Tibial nerve (tissue), 4 donors: ENCODE measurements around the gene MYH11. TPM values are rescaled to one million over a fixed set of nuclear protein-coding genes. Genes with fewer than 3 reads are reported as not detected.
"Not testable (repeated sequence)": the region's sequence is repeated elsewhere in the genome, so short reads cannot be mapped to it uniquely, and the experiment has no call there.

ENCODE experiments used
- DNase-seq, 2 donors: peaks; one replicate each; pipeline ENCODE4 v3.0.0-alpha.2; 2019; ENCODE audit warnings: low spot score in 2 of 2
- H3K27ac ChIP-seq, 4 donors: fragments of 200-600 bp; sonication (generic) in 3 of 4; one replicate each; pipeline ENCODE4 v1.5.1; 2017 to 2019; ENCODE audit warnings: mild to moderate bottlenecking in 1 of 4
- H3K27me3 ChIP-seq, 2 donors: fragments of 200-600 bp; sonication (generic) in 1 of 2; one replicate each; pipeline versions ENCODE4 v1.5.1 to v1.6.0; 2017 to 2019
- H3K36me3 ChIP-seq, 3 donors: fragments of 200-600 bp; sonication (generic); one replicate each; pipeline ENCODE4 v1.5.1; 2018 to 2019
- H3K4me1 ChIP-seq, 4 donors: fragments of 200-600 bp; sonication (generic) in 3 of 4; one replicate each; pipeline ENCODE4 v1.5.1; 2017 to 2019
- H3K4me3 ChIP-seq, 4 donors: fragments of 200-600 bp; sonication (generic) in 3 of 4; one replicate each; pipeline ENCODE4 v1.5.1; 2017 to 2019; ENCODE audit warnings: mild to moderate bottlenecking in 1 of 4, moderate library complexity in 1 of 4
- H3K9me3 ChIP-seq, 4 donors: fragments of 200-600 bp; sonication (generic) in 3 of 4; one replicate each; pipeline ENCODE4 v1.5.1; 2017 to 2019
- CTCF ChIP-seq, 5 experiments: fragments of 200-600 bp in 3 of 5; fragments of 450-650 bp in 2 of 5; sonication (generic) in 3 of 5; IDR thresholded peaks; one replicate each; pipeline ENCODE4 v1.5.1; 2016 to 2019; ENCODE audit warnings: antibody characterized with exemption in 5 of 5, mild to moderate bottlenecking in 3 of 5, moderate library complexity in 2 of 5
- EP300 ChIP-seq, 2 donors: sonication (generic); formaldehyde crosslinking; IDR thresholded peaks; one replicate each; pipeline ENCODE4 v1.6.1; 2017; ENCODE audit warnings: antibody characterized with exemption in 2 of 2, mild to moderate bottlenecking in 1 of 2
- POLR2A ChIP-seq, 2 donors: fragments of 450-650 bp; IDR thresholded peaks; one replicate each; pipeline ENCODE4 v1.6.1; 2017; ENCODE audit warnings: antibody characterized with exemption in 2 of 2, mild to moderate bottlenecking in 2 of 2, moderate library complexity in 2 of 2
- WGBS, 2 donors: methylation state at CpG; one replicate each; pipeline ENCODE4 v1.1.5; 2018; 5-methylcytosine and 5-hydroxymethylcytosine counted together
- total RNA-seq, 4 donors: library from RNA; depleted of rRNA; stranded (reverse); fragments of >200 nt; gene quantifications; one replicate each; pipeline ENCODE4 v1.1.0, GENCODE V29; 2016

Gene MYH11
- total RNA-seq, 4 donors from 2014 or later = 33.7 to 90.9 (median 71.8) TPM

GRCh38 chr16:15795615-15796014 is 61.2 kb downstream of the MYH11 start:
- TF ChIP-seq EP300 (IDR thresholded peaks at IDR 0.05) = no peak
- TF ChIP-seq POLR2A (IDR thresholded peaks at IDR 0.05) = no peak
- TF ChIP-seq CTCF (IDR thresholded peaks at IDR 0.05) = no peak
- Histone ChIP-seq H3K27ac (no peak overlapping the region), H3K4me3 (no peak overlapping the region), H3K27me3 (no peaks in the 10 kb centered on the region), H3K9me3 (peaks cover 0 to 18% (median 0%) of the 10 kb centered on the region in 4 donors), H3K36me3 (no peaks in the 10 kb centered on the region), H3K4me1 (peaks cover 0 to 5% (median 0%) of the 10 kb centered on the region in 4 donors)
- DNase-seq = no peak
- WGBS, 2 donors = 89 to 98% methylated on average over 1 of the region's 1 CpG

- 71 to 81% methylated on average over 5 of the region's 5 CpGs for WGBS, 2 donors
- H3K4me1 ChIP-seq = peaks cover 0 to 10% (median 0%) of the 10 kb centered on the region in 4 donors
- H3K27me3 ChIP-seq = no peaks in the 10 kb centered on the region
- TF ChIP-seq CTCF (IDR thresholded peaks at IDR 0.05) = no peak
- no peak for TF ChIP-seq EP300 (IDR thresholded peaks at IDR 0.05)
- no peak for TF ChIP-seq POLR2A (IDR thresholded peaks at IDR 0.05)
- no peaks in the 10 kb centered on the region for H3K36me3 ChIP-seq
- no peak overlapping the region for H3K4me3 ChIP-seq
- peaks cover 0 to 16% (median 0%) of the 10 kb centered on the region in 4 donors for H3K9me3 ChIP-seq
- DNase-seq = no peak
- no peak overlapping the region for H3K27ac ChIP-seq
Observed at GRCh38 chr16:15792563-15792971, 64.3 kb downstream of the MYH11 start.

- Histone ChIP-seq H3K27ac (no peak overlapping the region), H3K4me3 (no peak overlapping the region), H3K27me3 (no peaks in the 10 kb centered on the region), H3K4me1 (peaks cover 0 to 10% (median 0%) of the 10 kb centered on the region in 4 donors), H3K9me3 (no peaks in the 10 kb centered on the region), H3K36me3 (no peaks in the 10 kb centered on the region)
- no peak for DNase-seq
- TF ChIP-seq POLR2A (IDR thresholded peaks at IDR 0.05) = no peak
- TF ChIP-seq EP300 (IDR thresholded peaks at IDR 0.05) = no peak
- no peak for TF ChIP-seq CTCF (IDR thresholded peaks at IDR 0.05)
- 25 to 30% methylated on average over 4 of the region's 4 CpGs for WGBS, 2 donors
Observed at GRCh38 chr16:15790458-15790857, 66.4 kb downstream of the MYH11 start.

- peaks cover 0 to 10% (median 0%) of the 10 kb centered on the region in 4 donors for H3K4me1 ChIP-seq
- H3K27me3 ChIP-seq, H3K9me3 ChIP-seq, H3K4me3 ChIP-seq, DNase-seq, H3K36me3 ChIP-seq, H3K27ac ChIP-seq: not testable (repeated sequence)
- 74% methylated on average over 5 of the region's 5 CpGs for WGBS, 2 donors
Observed at GRCh38 chr16:15789816-15790215, 67.0 kb downstream of the MYH11 start.

- 59 to 75% methylated on average over 2 of the region's 2 CpGs for WGBS, 2 donors
- Histone ChIP-seq H3K4me3 (no peak overlapping the region), H3K27ac (no peak overlapping the region), H3K4me1 (peaks cover 0 to 6% (median 0%) of the 10 kb centered on the region in 4 donors), H3K9me3 (no peaks in the 10 kb centered on the region), H3K36me3 (no peaks in the 10 kb centered on the region), H3K27me3 (no peaks in the 10 kb centered on the region)
- no peak for TF ChIP-seq EP300 (IDR thresholded peaks at IDR 0.05)
- no peak for TF ChIP-seq CTCF (IDR thresholded peaks at IDR 0.05)
- TF ChIP-seq POLR2A (IDR thresholded peaks at IDR 0.05) = no peak
- DNase-seq = no peak
Observed at GRCh38 chr16:15788846-15789239, 68.0 kb downstream of the MYH11 start.

- Histone ChIP-seq H3K27ac (no peak overlapping the region), H3K9me3 (no peaks in the 10 kb centered on the region), H3K4me1 (peaks cover 0 to 6% (median 0%) of the 10 kb centered on the region in 4 donors), H3K4me3 (no peak overlapping the region), H3K27me3 (no peaks in the 10 kb centered on the region), H3K36me3 (no peaks in the 10 kb centered on the region)
- no peak for TF ChIP-seq CTCF (IDR thresholded peaks at IDR 0.05)
- TF ChIP-seq EP300 (IDR thresholded peaks at IDR 0.05) = no peak
- no peak for TF ChIP-seq POLR2A (IDR thresholded peaks at IDR 0.05)
- no peak for DNase-seq
- WGBS, 2 donors = 87% methylated on average over 11 of the region's 11 CpGs
Observed at GRCh38 chr16:15786501-15786900, 70.3 kb downstream of the MYH11 start.
